Activated CD4-positive, alpha-beta T cell treated with anti-CD3 and anti-CD28 coated beads for 48 hours (primary cell): ENCODE measurements around the gene SFTPD.
"Not testable (repeated sequence)": the region's sequence is repeated elsewhere in the genome, so short reads cannot be mapped to it uniquely, and the experiment has no call there.

Experiments used
- DNase-seq: peaks from one replicate; pipeline ENCODE4 v3.0.0-alpha.2; 2020

The SFTPD gene

DNA sequence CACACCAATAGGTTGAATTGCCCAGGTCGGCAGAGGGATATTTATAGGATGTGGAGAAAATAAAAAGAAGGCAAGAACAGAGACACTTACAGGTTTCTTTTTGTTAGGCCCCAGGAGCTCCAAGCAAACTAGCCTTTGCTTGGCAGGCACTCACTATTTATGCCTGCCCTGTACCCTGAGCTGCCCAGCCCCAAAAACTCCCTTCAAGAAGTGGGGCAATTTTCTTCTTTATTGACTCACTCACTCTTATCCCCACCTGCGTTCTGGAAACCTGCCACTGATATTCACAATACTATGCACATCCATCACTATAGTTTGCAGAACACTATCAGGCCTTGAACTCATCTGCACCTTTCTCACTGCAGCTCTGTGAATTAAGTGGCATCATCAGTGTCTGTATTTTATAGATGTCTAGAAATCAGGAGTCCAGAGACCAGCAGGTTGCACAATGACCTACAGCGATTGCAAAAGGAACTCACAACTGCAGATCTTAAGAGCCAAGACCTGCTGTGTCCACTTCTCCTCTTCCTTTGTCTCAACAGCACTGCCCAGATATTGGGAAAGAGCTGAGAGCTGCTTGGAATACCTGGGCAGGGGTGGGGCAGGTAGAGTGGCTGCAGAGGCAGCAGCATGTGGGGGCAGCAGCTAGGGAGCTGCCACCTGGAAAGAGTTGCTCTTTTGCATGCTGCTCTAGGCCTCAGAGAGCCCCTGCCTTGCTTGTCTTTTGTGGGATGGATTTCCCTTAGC, at the start of gene SFTPD:
SFTPD (minus strand) TSS at position 130 of the 747 bp plus-strand sequence. CDS start 2,446 bp downstream, outside the sequence.
- DNase-seq: no peak

- DNase-seq: no peak
Observed at GRCh38 chr10:79995979-79996634, 47.2 kb upstream of the SFTPD start.

DNA sequence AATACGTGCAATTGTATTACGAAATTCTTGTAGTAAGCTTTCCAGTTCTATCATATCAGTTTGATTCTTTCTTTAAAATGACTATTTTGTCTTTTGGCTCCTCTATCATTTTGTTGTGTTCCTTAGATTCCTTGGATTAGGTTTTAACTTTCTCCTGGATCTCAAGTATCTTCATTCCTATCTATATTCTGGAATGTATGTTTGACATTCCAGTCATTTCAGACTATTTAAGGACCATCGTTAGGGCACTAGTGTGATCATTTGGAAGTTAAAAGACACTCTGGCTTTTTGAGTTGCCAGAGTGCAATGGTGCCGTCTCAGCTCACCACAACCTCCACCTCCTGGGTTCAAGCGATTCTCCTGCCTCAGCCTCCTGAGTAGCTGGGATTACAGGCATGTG, 45.7 kb upstream of the SFTPD start:
- DNase-seq: no peak

DNA sequence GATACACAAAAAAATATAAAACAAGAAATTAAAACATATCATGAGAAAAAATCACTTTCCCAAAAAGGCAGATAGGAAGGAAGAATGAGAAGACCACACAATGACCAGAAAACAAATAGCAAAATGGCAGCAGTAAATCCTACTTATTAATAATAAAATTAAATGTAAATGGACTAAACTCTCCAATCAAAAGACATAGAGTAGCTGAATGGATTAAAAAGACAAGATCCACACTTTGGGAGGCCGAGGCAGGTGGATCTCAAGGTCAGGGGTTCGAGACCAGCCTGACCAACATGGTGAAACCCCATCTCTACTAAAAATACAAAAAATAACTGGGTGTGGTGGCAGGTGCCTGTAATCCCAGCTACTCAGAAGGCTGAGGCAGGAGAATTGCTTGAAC, 39.3 kb upstream of the SFTPD start:
- not testable (repeated sequence) for DNase-seq

- not testable (repeated sequence) for DNase-seq
Observed at GRCh38 chr10:79986661-79987060, 37.8 kb upstream of the SFTPD start.

DNA sequence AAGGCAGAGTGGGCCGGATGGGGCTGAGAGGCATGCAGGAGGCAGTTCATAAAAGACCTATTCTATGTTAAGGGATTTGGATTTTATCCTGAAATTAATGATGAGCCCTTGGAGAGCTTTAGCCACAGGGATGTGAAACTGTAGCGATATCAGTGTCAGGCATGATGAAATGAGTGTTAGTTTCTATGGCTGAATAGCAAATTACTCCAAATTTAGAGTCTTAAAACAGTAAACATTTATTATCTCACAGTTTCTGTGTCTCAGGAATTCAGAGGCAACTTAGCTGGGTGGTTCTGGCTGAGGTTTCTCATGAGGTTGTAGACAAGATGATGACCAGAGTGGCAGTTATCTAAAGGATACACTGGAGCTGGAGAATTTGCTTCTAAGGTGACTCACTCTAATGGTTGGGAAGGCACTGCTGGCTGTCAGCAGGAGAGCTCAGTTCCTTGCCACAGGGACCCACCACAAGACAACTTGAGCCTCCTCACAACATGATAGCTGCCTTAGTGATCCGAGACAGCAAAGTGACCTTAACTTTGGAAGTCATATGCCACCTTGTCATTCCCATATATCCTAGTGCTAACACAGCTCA, 36.7 kb upstream of the SFTPD start:
- DNase-seq: no peak

DNA sequence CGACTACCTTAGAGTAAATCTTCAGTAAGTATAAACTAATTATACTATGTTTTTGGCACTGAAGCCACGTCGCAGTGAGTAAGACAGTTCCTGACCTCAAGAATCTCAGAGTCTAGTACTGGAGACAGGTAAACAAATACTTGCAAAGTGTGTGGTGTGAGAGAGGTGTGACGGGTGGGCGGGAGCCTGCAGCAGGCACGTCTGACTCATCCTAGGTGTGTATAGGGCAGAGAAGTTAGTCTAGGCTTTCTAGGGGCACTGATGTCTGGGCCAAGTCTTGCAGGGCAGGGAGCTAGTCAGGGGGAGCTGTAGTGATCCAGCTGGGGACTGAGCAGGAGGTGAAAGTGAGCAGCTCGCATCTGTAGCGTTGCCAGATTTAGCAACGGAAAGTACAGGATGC, 35.9 kb upstream of the SFTPD start:
- peak; percentile 85 for DNase-seq

DNA sequence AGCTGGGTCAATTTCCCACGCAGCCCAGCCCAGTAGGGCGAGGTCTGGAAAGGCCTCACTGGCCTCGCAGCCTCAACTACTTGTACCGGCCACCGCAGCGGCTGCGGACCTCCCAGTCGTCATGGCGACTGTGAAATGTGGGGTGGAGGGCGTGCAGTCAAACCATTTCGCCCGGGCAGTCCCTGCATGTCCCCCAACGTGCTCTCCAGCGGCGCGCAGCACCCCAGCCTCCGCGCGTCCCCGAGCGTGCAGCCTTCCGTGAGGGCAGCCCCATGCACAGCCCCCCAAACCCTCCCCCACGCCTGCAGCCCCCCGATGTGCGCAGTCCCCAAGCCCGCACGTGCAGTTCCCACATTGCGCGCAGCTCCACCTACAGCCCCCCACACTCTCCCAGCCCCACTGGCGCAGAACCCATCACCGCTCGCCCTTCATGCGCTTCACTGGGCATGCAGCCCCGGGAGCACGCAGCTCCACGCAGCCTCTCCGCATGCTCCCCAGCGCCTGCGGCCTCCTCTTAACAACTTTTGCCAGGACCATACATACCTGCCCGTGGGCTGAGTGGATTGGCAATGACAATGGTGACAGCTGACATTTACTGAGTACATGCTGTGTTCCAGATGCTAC, 34.5 kb upstream of the SFTPD start:
- DNase-seq: no peak

DNA sequence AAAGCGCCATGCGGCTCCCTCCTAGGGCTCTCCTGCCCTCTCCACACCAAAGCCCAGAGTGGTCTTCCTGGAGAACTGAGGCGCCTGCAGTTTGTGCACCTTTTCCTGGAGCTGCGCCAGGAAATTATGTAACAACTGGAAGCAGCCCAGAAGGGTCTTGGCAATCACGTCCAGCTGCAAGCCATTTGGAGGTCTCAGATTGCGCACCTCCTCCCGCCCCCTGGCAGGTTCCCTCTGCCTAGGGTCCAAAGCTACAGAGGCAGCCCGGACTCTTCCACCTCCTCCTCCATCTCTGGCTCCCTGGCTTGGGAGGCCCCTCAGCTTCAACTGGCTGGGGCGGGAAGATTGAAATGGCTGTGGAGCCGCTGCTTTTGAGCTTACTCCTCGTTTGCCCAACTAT, 34.0 kb upstream of the SFTPD start:
- DNase-seq: no peak

GRCh38 chr10:79982362-79982800, 33.5 kb upstream of the SFTPD start:
- peak; percentile 19 for DNase-seq

DNA sequence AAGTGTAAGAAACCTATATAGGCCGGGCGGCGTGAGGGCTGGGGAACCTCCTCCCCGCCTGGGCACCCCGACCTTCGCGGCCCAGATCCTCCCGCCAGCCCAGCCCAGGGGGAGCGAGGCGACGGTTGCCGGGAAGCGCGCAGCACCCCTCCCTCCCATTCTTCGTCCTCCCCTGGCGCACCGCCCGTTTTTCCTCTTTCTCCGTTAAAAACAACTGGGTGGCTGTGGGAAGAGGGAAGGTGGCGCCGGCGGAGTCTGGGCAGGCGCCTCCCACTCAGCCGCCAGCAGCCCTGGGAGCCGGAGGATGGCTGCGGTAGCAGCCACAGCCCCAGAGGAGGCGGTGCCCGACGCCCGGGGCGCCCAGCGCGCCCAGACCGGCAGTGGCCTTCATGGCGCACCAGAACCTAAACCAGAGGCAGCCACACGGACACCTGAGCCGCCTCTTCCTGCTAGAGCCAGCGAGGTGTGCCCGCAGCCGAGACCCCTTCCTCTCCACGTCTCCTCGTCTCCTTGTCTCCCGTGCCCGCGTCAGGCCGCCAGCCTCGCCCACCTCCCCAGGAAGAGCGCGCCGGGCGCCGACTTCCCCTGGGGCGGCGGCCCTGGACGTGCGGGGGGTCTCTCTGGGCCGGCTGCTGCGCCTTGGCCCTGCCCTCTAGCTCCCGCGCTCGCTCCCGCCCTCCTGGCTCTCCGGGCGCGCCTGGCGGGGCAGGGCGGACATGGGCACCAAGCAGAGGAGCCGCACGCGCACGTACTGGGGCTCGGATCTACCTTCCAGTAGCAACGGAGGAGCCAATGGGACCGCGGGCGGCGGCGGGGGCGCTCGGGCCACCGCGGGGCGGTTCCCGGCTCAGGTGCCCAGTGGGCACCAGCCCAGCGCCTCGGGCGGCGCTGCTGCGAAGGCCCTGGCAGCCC, 32.8 kb upstream of the SFTPD start:
- DNase-seq: peak; percentile 40

- DNase-seq: no peak
Observed at GRCh38 chr10:79980711-79981110, 31.8 kb upstream of the SFTPD start.

DNA sequence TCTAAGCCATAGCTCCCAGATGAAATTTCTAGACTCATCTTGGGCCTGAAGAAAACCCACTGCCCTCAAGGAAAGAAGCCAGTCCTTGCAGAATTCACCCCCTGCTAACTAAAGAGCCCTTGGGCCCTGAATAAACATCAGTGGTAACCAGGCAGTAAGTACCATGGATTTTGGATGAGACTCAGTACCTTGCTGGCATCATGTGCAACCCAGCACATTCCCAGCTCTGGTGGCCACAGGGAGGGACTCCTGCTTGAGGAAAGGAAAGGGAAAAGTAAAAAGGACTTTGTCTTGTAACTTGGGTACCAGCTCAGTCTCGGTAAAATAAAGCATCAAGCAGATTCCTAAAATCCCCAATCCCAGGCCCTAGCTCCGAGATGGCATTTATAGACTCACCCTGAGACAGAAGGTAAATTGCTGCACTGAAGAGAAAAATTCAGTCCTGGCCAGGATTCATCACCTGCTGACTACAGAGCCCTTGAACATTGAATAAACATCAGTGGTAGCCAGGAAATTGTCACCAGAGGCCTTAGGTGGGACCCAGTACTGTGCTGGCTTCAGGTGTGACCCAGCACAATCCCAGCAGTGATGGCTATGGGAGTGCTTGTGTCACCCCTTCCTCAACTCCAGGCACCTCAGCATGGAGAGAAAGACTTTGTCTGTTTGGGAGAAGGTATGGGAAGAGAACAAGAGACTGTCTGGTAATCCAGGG, 31.2 kb upstream of the SFTPD start:
- no peak for DNase-seq

DNA sequence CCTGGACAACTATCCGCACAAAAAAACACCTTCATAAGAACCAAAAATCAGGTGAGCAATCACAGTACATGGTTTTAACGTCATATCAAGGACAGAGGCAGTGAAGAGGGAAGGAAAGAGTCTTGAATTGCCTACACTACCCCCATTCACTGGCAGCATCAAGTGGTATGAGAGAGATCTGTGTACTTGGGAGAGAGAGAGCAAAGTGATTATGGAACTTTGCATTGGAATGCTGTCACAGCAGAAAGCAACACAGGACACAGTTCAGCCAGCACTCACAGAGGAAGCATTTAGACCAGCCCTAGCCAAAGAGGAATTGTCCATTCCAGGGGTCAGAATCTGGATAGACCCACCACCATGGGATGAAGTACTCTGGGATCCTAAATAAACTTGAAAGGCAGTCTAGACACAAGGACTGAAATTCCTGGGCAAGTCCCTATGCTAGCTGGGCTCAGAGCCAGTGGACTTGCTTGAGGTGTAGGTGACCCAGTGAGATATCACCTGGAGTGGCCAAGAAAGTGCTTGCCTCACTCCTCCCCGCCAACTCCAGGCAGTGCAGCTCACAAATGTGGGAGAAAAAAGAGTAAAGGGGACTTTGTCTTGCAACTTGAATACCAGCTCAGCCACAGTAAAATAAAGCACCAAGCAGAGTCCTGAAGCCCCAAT, 30.5 kb upstream of the SFTPD start:
- DNase-seq: no peak

GRCh38 chr10:79976999-79977398, 28.1 kb upstream of the SFTPD start:
- DNase-seq: no peak

DNA sequence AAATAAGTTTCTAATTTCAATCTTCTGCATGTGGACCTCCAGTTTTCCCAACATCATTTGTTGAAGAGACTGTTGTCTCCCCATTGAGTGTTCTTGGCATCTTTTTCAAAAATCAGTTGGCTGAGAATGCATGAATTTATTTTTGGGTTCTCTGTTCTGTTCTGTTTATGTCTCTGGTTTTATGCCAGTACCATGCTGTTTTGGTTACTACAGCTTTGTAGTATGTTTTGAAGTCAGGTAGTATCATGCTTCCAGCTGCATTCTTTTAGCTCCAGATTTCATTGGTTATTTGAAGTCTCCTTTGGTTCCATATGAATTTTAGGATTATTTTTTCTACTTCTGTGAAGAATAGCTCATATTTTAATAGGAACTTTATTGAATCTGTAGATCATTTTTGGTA, 21.2 kb upstream of the SFTPD start:
- DNase-seq: no peak

DNA sequence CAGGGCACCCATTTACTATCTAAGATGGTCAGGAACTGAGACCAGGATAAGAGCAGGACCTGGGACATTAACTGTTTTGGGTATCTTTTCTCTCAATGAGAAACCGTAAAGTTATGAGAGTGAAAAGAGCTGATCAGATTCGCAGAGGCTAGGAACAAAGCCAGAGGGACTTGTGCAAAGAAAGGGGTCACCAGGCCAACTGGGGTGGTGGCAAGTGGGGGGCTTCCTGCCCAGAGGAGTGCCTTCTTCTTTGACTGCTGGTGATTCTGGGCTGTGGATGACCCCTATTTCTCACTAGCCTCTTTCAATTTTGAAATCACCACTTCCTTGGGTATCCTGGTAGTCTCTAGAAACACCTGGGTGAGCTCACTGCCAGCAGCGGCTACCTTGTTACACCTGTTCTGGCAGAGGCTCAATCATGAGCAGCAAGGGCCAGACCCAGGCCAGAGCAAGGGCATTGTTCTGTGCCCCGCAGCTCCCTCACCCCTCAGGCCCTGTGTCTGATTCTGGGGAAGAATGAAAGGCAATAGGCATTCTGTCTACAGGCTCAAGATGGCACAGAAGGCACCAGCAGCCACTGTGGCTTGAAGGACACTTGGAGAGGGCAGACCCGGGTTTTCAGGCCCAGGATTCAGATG, 999 bp downstream of the SFTPD start:
- DNase-seq: no peak

- DNase-seq: no peak
Observed at GRCh38 chr10:79947083-79947415, 1.9 kb downstream of the SFTPD start.

GRCh38 chr10:79946271-79947082, 2.4 kb downstream of the SFTPD start:
- DNase-seq: no peak
